NCI-H2107 treated with DMSO at 0.1 percent for 48 hours (cell line): Measurements from ENCODE around the gene PPP1R14C.

Source experiments
- DNase-seq: peaks from one replicate; lab custom pipeline; 2025; ENCODE audit not compliant: unreplicated experiment; lab: John Stamatoyannopoulos, UW

PPP1R14C gene

DNA sequence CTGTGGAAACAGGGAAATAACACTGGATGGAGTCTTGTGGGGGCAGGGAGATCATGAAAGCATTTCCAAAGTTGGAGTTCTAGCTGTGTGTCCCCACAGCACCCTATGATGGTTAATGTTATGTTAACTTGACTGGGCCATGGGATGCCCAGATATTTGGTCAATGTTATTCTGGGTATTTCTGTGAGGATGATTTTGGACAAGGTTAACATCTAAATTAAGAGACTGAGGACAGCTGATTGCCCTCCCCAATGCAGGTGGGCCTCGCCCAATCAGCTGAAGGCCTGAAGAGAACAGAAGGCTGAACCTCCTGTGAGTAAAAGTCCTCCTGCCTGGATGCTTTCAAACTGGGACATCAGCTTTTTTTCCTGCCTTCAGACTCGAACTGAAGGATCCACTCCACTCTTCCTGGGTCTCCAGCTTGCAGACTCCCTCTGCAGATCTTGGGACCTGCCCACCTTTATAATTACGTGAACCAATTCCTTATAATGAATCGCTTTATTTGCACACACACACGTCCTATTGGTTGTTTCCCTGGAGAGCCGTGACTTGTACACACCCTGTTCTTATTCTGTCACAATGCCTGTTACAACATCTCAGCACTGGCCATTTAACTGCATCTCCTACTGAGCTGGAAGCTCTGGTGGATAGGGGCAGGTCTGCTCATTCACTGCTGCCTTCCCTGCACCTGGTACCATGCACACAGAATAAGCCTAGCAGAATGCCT lies 126.4 kb downstream of the PPP1R14C start:
- no peak for DNase-seq

DNA sequence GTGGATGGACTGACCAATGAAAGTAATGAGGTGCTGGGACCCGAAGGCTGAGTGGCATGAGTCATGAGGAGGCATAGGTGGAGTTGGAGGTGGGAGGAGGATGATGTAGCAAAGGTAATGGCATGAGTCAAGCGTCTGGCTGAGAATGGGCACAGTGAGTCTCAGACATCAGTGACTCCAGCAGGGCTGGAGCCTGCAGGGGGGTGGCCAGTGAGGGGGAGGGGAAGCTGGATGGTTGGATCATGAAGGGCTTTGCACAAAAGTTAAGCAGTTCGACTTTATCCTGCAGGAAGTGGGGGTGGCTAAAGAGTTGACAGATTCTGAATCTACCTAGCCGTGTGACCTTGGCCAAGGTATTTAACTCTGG lies 127.0 kb downstream of the PPP1R14C start:
- DNase-seq, result no peak

DNA sequence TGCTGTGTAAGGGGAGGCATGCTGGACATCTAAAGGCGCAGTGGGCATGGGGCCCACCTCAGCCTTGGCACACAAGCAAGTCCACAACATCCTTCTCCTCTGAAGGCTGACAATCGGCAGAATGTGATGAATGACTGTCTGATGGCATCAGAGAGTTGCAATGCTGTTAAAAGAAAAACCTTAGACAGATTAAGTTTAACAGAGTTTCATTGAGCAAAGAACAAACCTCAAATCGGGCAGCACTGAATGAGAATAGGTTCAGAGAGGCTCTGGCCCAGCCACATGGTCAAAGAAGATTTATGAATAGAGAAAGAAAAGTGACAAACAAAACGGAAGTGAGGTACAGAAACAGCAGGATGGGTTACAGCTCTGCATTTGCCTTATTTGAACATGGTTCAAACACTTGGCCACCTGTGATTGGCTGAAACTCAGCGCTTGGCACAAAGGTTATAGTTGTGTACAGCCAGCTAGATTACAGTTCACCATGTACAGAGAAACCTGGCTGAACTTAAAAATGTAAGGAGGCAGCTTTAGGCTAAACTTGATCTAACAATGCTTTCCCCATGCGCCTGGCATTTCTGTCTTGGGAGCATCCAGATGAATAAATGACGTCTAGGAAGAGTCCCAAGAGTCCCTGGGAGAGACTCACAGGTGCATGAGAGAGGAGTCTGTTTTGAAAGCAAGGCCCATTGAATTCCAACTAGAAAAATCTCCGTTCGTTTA lies 127.6 kb downstream of the PPP1R14C start:
- DNase-seq, result no peak

DNA sequence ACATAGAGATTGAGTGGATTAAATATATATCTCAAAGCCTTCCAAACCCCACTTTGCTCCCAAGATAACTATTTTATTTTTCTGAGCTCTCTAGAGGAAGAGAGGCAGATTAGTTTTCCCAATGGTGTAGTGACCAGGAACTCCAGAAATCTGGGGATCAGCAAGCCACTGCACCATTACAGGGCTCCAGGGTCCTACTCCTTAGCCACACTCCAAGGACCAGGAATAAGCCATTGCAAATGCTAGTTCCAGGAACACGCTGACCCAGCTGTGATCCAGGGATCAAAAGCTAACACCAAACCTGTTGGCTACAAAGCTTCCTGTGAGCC lies 128.3 kb downstream of the PPP1R14C start:
- no peak for DNase-seq

DNA sequence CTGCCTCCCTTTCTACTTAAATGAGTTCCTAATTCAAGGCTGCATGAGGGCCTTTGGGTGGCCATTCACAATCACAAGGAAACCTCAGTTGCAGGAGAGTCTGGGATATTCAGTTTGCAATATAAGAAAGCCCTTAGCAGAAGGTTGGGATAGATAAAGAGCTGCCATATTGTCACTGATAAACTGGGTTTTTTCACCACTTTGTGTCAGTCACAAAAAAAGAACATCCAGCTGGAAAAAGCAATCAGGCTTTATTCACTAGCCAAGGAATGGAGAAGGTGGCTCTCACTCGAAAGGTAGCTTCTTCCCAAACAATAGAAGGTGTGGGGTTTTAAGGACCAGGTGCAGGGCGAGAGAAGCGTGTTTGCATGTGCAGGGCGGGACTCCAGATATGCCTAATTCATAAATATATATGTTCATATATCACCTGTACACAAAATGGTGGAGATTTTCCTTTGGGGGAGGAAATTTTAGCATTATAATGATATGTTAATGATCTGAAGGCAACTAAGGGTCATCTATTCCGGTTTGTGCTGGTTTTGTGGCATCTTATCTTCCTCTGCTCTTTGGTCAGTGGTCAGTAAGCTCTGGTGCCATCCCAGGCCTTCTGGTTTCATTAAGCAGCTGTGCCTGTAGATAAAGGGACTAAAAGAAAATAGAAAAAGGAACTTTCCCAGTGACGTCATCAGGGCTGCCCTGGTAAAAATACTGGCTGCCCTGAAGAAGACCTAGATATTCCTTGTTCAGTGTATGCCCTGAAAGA lies 128.8 kb downstream of the PPP1R14C start:
- no peak for DNase-seq

DNA sequence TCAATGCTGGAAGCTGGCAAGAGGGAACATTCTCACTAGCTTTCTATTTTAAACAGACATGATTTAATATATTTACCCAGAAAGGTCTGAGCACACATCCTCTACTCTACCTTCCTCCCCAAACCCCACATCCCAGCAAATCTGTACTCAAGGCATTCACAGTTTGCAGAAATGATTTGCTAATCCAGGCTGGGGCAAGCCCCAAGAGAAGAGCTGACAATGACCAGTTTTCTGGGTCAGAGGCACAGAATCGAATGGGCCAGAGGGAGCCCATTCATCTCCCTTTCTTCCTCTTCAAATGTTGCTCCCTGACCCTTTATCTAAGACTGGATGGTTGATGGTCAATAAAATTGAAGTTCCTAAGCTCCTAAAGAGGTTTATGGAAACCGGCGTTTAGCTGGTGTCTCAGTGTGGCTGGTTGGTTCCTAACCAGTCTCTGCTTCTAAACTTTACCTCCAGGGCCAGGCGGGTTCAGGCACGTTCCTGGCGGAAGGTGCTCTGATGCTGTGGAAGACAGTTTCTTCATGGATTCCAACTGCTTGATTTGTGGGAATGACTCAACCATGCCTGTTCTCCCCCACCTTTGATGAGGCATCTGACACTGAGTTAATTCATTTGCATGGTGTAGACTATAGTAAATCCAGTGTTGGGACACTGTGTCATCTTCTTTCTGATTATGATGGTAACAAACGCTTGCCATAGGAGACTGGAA lies 129.6 kb downstream of the PPP1R14C start:
- DNase-seq, result no peak

DNA sequence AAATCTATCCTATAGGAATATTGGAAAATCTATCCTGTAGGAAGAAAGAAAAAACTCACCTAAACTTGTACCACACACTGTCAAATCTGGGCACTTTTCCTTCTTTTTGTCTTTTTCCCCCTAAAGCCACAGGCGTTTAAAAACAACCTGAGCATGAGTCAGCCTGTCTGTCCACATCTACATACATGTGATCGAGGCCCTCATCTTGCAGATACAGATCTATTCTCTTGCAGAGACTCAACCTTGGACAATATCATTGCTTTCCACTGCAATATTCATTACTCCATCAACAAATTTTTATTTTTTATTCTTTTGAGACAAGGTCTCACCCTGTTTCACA lies 130.1 kb downstream of the PPP1R14C start:
- DNase-seq, result no peak

DNA sequence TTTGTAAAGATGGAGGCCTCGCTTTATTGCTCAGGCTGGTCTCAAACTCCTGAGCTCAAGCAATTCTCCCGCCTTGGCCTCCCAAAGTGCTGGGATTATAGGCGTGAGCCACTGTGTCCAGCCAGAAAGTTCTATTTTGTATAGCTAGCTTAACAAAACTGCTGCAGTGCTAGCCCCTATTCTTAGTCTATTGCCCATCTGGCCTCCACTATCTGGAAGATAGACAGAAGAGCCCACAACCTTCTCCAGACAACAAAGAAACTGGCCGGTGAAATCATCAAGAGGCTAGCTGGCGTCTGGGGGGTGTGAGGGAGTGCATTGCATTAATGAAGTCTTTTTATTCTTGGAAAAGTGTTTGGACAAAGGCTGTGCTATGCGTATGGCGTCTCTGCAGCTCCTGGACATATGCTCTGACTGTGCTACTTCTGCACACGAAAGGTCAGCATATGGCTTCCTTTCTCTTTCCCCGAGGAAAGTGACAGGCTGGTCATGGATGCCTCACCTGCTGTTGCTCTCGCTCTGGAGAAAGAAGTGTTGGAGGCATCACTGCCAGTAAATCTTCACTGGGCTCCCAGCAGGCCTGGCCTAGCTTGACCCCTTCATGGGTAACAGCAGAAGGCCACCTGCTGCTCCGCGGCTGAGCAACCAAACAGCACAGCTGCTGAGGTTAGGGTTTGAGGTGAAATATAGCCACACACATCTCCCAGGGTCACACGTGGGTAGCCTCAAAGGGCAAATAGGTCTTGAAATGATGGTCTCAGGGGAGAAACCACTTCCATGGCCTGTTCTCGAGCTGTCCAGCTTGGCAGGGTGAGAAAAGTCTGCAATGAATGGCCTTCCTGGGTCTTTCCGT lies 130.8 kb downstream of the PPP1R14C start:
- no peak for DNase-seq

DNA sequence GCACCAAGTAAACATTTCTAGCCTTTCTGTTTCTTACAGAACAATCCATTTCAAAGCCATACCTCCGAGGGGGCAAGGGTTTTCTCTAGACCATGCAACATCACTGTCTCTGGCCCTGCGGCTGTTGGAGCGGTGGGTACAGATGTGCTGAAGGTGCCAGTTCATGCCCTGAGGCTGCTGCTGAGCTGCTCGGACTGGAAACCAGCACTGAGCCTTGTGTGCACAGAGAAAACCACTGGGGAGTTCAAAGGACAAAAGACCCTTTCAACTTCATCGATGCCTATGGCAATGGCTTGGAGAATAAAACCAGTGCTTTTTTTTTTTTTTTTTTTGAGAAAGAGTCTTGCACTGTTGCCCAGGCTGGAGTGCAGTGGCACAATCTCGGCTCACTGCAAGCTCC lies 132.6 kb downstream of the PPP1R14C start:
- no peak for DNase-seq

DNA sequence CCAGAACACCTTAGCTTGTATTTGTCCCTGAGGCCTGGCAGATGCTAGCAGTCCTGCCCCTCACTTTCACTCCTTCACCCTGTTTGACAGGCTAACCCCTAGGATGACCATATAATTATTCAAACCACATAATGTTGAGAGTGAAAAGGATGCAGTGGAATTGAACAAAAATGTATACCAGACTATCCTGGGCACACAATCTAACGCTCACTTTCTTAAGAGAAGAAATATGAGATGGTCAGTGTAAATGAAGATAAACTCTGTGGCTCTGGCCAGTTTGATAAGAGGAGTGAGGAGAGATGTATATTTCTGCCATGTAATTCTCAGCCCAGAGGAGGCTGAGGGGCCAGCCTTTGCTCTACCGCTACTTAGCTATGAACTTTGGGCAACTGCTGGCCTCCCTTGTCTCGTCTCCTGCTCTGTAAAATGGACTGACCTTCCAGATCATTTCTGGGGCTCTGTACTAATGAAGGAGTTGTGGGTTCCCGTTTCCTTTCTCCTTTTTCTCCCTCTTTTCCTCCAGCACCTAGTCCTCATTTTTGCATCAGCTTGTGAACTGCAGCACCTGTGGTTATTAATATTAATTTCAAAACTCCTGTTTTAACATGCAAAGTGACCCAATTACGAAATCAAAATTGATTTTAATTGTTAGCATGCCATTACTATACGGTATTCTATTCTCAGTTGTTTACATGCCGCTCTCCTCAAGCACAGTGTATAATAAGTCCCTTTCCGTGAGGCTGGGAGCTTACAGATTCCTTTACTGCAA lies 133.5 kb downstream of the PPP1R14C start:
- no peak for DNase-seq

DNA sequence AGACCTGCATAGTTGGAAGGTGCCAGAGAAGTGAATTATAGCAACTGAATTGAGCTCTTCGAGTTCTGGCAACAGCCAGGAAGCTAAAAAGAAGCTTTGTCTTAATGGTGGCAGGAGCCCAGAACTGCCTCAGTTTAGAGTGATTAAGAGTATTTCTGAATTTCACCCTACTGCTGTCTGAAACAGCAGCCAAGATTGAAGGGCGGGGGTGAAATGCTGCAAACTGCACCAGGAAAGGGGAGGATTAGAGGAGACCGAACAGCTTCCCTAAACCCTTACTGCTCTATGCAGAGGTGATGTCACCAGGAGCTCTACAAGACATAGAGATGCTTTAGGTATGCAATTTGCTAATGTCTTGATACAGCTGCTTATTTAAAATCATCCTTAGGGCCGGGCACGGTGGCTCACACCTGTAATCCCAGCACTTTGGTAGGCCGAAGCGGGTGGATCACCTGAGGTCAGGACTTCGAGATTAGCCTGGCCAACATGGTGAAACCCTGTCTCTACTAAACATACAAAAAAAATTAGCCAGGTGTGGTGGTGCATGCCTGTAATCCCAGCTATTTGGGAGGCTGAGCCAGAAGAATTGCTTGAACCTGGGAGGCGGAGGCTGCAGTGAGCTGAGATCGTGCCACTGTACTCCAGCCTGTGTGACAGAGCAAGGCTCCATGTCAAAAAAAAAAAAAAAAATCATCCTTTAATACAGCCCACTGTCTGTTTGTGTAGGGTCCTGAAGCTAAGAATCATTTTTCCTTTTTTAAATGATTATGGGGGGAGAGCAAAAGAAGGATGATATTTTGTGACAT lies 134.3 kb downstream of the PPP1R14C start:
- no peak for DNase-seq

DNA sequence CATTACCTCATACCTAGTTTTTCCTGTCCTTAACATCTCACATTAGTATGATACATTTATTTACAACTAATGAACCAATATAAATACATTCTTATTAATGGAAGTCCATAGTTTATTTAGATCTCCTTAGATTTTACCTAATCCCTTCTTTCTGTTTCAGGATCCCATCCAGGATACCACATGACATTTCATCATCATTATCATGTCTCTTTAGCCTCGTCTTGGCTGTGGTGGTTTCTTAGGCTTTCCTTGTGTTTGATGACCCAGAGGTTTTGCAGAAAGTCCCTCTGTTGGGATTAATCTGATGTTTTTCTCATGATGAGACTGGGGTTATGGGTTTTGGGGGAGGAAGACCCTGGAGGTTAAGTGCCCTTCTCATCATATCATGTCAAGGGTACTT lies 136.7 kb downstream of the PPP1R14C start:
- no peak for DNase-seq

DNA sequence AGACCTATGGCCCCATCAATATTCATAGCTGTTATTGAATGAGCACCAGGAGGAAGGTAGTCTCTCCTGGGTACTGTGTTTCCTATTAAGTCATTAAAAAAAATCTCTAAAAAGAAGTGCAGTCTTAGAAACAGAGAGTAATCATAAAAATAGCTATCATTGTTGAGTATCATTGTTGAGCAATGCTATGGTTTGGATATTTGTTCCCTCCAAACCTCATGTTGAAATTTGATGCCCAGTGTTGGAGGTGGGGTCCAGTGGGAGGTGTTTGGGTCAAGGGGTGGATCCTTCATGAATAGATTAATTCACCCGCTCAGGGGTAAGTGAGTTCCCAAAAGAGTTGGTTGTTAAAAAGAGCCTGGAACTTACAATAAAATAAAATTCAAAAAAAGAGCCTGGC lies 137.9 kb downstream of the PPP1R14C start:
- no peak for DNase-seq

DNA sequence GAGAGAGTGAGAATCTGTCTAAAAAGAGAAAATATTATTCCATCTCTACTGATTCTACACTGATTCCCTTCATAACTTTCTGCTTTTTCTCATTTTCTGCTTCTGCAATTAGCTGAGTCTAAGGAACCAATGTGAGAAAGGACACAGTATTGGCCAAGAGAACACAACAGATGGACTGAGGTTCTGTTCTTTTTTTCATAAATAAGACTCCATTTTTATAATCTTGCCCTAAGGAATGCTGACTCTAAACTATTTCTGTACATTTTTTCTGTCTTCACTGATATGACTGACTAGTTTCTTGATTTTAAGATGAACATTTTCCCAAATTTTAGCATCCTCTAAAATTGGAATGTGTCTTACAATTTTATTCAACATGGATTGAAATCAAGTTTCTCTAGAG lies 138.9 kb downstream of the PPP1R14C start:
- DNase-seq, result no peak

DNA sequence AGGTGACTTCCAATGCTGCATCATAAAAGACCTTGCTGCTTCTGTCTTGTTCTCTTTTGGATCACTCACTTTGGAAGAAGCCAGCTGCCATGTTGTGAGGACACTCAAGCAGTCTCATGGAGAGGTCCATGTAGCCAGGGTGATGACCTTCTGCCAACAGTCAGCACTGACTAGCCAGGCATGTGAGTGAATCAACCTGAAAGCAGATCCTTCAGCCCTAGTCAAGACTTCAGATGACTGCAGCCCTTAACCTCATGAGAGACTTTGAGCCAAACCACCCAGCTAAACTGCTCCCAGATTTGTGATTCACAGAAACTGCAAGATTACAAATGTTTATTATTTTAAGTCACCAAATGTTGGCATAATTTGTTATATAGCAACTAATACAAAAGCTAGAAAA lies 140.0 kb downstream of the PPP1R14C start:
- no peak for DNase-seq

DNA sequence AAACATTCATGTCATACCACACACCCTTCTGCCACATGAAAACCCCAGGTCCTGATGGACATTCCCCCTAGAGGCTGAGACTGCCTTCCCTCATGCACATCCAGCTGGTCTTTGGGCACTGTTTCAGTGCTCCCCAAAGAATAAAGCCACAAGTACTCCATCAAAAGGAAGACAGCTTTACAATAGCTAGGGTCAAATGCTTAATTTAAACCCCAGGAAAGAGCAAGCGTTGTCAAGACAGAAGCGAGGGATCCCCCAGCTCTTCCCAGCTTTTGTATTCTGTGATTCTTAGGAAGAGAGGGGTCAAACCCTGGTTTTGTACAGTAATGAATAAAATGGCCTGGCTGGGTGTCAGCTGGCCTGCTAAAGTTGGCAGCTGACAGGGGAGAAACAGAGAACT lies 143.6 kb downstream of the PPP1R14C start:
- no peak for DNase-seq

DNA sequence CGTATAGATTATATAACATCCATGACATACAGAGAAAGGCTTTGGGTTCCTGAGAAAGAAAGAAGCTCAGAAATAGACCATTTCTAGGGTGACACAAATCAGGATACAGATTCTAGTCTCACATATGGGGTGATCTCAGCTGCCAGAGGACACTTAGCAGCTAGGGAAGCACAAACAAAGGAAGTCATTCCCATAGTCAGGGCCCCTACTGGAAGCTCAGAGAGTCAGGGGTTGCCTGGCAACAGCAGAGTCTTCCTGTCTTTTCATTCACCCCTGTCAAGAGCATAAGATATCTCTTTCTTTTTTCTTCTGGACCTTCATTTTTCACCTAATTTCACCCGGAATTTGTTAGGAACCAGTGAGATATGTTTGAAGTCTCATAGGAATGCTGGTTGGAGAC lies 144.1 kb downstream of the PPP1R14C start:
- DNase-seq, result no peak

DNA sequence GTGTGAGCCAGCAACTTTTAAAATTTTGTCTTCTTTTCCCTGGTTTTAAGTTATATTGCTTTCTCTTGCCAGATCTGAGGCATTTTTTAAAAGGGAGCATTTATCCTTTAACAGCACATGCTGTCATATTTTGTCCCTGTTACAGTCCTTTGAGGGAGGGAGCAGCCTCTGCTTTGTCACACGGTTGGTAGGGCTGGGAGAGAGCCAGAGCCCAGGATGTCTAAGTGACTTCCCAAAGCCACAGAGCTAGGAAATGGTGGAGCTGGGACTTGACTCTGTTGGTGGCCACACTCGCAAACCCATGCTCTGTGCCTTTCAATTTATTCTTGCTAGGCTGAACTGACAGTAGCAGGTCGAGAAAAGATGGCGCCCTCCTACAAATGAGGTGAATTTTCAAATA lies 145.6 kb downstream of the PPP1R14C start:
- no peak for DNase-seq

DNA sequence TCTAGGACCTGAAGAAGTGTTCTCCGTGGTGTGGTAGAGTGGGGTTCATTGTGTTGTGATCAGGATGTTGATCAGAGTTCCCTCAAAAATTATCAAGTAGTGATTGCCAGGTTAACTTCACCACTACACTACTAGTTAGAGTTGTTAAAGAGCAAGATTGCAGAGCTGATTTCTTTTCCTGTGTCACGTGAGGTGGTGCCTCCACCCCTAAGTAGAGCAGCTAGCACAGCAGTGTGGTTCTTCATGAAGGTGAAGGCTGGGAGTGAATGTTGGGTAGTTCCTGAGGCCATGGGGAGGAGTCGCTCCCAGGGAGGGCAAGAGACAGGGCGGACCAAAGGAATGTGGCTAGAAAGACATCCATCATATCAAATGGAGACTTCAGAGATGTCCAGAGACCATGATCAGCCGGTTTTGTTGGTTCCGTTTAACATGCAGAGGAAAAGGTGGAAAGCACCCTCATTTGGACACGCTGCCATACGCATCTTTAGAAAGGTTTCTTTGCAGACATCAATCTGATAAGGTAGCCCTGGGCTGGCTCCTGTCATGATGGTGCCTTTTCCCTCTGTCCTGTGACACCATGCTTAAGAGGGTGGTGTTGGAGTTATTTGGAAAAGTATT lies 146.7 kb downstream of the PPP1R14C start:
- DNase-seq, result no peak
